CD4-positive, alpha-beta T cell treated with Interleukin-4 for 4 hours (primary cell): ENCODE results near the gene SPOP.
A peak's percentile ranks its signal among the peaks of the same experiment; 100 is the strongest.
"Not testable (repeated sequence)": the region's sequence is repeated elsewhere in the genome, so short reads cannot be mapped to it uniquely, and the experiment has no call there.

ENCODE experiments used
- DNase-seq: peaks from one replicate; pipeline ENCODE4 v3.0.0-alpha.2; 2020

SPOP gene

GRCh38 chr17:49646391-49647255 is 31.3 kb downstream of the SPOP start:
- DNase-seq, result peak; percentile 5

- DNase-seq, result not testable (repeated sequence)
Measured at GRCh38 chr17:49646056-49646390, 31.9 kb downstream of the SPOP start.

- no peak for DNase-seq
Measured at GRCh38 chr17:49645654-49646053, 32.2 kb downstream of the SPOP start.

- no peak for DNase-seq
Measured at GRCh38 chr17:49640556-49640955, 37.3 kb downstream of the SPOP start.

GRCh38 chr17:49638818-49639217 is 39.1 kb downstream of the SPOP start:
- no peak for DNase-seq

- DNase-seq, result no peak
Measured at GRCh38 chr17:49637739-49638138, 40.2 kb downstream of the SPOP start.

GRCh38 chr17:49637050-49637449 is 40.8 kb downstream of the SPOP start:
- DNase-seq, result no peak

- DNase-seq, result no peak
Measured at GRCh38 chr17:49635121-49635520, 42.8 kb downstream of the SPOP start.

- DNase-seq, result no peak
Measured at GRCh38 chr17:49634485-49634860, 43.4 kb downstream of the SPOP start.

GRCh38 chr17:49633762-49634484 is 44.0 kb downstream of the SPOP start:
- no peak for DNase-seq

GRCh38 chr17:49633250-49633649 is 44.6 kb downstream of the SPOP start:
- no peak for DNase-seq

GRCh38 chr17:49632201-49632600 is 45.7 kb downstream of the SPOP start:
- no peak for DNase-seq

GRCh38 chr17:49631496-49631895 is 46.4 kb downstream of the SPOP start:
- DNase-seq, result no peak

GRCh38 chr17:49630113-49630900 is 47.6 kb downstream of the SPOP start:
- no peak for DNase-seq

- DNase-seq, result no peak
Measured at GRCh38 chr17:49629447-49629846, 48.5 kb downstream of the SPOP start.

- no peak for DNase-seq
Measured at GRCh38 chr17:49624896-49625295, 53.0 kb downstream of the SPOP start.

- no peak for DNase-seq
Measured at GRCh38 chr17:49621946-49622529, 55.9 kb downstream of the SPOP start.

- DNase-seq, result no peak
Measured at GRCh38 chr17:49621420-49621819, 56.5 kb downstream of the SPOP start.

GRCh38 chr17:49618028-49618611 is 59.8 kb downstream of the SPOP start:
- DNase-seq, result no peak

GRCh38 chr17:49616601-49617131 is 61.2 kb downstream of the SPOP start:
- no peak for DNase-seq

GRCh38 chr17:49616086-49616485 is 61.8 kb downstream of the SPOP start:
- DNase-seq, result no peak

- no peak for DNase-seq
Measured at GRCh38 chr17:49613182-49613800, 64.6 kb downstream of the SPOP start.
